Right lobe of liver (tissue), 6 donors: ENCODE data around the gene NRP2. TPM values are rescaled to one million over a fixed set of nuclear protein-coding genes. Genes with fewer than 3 reads are reported as not detected.

ENCODE experiments used
- ATAC-seq, 4 donors: fragments of 200-7000 bp; cut with Tn5 transposase; one replicate each; pipeline ENCODE4 v1.9.1; 2020; ENCODE audit warnings: mild to moderate bottlenecking in 4 of 4, moderate library complexity in 4 of 4
- DNase-seq, 3 donors: peaks; one replicate each; pipeline ENCODE4 v3.0.0-alpha.2; 2020
- H3K27ac ChIP-seq, 3 donors: fragments of 200-600 bp; one replicate each; pipeline ENCODE4 v1.8.0; 2022
- H3K27me3 ChIP-seq, 2 donors: fragments of 200-600 bp; one replicate each; pipeline ENCODE4 v1.8.0; 2022
- H3K36me3 ChIP-seq, 4 donors: fragments of 200-600 bp; sonication (generic) in 1 of 4; one replicate each; pipeline versions ENCODE4 v1.5.1 to v1.8.0; 2017 to 2022; ENCODE audit warnings: control low read depth in 1 of 4
- H3K4me1 ChIP-seq, 4 donors: fragments of 200-600 bp; sonication (generic) in 1 of 4; one replicate each; pipeline versions ENCODE4 v1.5.1 to v1.8.0; 2017 to 2022; ENCODE audit warnings: control low read depth in 1 of 4
- H3K4me3 ChIP-seq, 3 donors: fragments of 200-600 bp; one replicate each; pipeline ENCODE4 v1.8.0; 2022
- H3K9me3 ChIP-seq, 4 donors: fragments of 200-600 bp; sonication (generic) in 1 of 4; one replicate each; pipeline versions ENCODE4 v1.5.1 to v1.8.0; 2017 to 2022; ENCODE audit warnings: control low read depth in 1 of 4
- CTCF ChIP-seq, 4 donors: fragments of 200-600 bp in 3 of 4; fragments of 450-650 bp in 1 of 4; IDR thresholded peaks; one replicate each; pipeline versions ENCODE4 v1.5.1 to v1.8.0; 2016 to 2022; ENCODE audit warnings: antibody characterized with exemption in 4 of 4, mild to moderate bottlenecking in 2 of 4
- POLR2A ChIP-seq: fragments of 450-650 bp; IDR thresholded peaks from one replicate; pipeline ENCODE4 v1.6.1; 2017; ENCODE audit warnings: antibody characterized with exemption, mild to moderate bottlenecking
- WGBS: methylation state at CpG from one replicate; pipeline ENCODE4 v1.1.6; 2018; ENCODE audit warnings: low coverage, low lambda C conversion rate; ENCODE audit not compliant: insufficient coverage; ENCODE audit errors: missing lambda C conversion rate; 5-methylcytosine and 5-hydroxymethylcytosine counted together
- intact Hi-C, 2 donors: fragments of 100-400 bp; cut with DNase I; formaldehyde crosslinking; loops; one replicate each; pipeline versions ENCODE4 v1.11.2 to v1.14.1; 2022
- total RNA-seq, 6 experiments: library from RNA; depleted of rRNA in 2 of 6; stranded (reverse); fragments of >200 nt in 2 of 6; fragmentation: NEBNext Ultra II Directional in 3 of 6; extraction: Animal tissue kit (Norgen Biotek cat#: 25700) in 3 of 6; gene quantifications; one replicate each; pipeline versions ENCODE4 v1.1.0 to v1.2.4, GENCODE V29; 2016 to 2023
- donor health status: DM: no; HTN: yes; CAD: no.
- donor health status: DM: no; HTN: no; CAD: no.
- donor health status: DM: no; HTN: no; CAD: no.
- donor health status: DM: no; HTN: yes; CAD: no.
- donor health status: DM: no; HTN: yes; CAD: no.

Gene NRP2
- total RNA-seq, 6 experiments from 2014 or later, result 5.5 to 23.7 (median 8.6) TPM

DNA sequence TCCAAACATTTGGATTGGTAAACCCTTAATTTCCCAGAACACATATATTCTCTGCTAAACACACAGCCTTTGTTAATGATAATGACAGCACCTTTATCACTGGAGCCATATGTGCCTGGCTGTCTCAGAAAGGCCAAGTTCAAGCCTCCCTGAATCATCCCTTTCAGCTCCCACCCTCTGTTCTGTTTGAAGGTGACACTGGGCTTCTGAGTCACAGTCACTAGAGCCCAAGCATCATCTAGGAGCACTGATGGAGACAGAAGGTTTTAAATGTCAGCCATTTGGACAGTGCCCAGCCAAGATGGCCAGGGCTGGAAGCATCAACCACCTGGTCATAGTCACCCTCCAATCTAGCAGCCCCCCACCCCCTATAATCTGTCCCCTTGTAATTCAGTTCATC is 80.6 kb downstream of the NRP2 start:
- H3K4me1 ChIP-seq, result no peaks in the 10 kb centered on the region
- intact Hi-C loops, result loop anchor here in 1 of 2 donors (10.0 kb wide), 1 partner anchor 162 kb away; no protein-coding TSS in a partner anchor
- H3K27me3 ChIP-seq, result no peaks in the 10 kb centered on the region
- no peak overlapping the region for H3K4me3 ChIP-seq
- DNase-seq (no peak), ATAC-seq (no peak)
- TF ChIP-seq POLR2A (no peak), CTCF (IDR thresholded peaks at IDR 0.05) (no peak)
- no peaks in the 10 kb centered on the region for H3K36me3 ChIP-seq
- H3K9me3 ChIP-seq, result no peaks in the 10 kb centered on the region
- no peak overlapping the region for H3K27ac ChIP-seq

DNA sequence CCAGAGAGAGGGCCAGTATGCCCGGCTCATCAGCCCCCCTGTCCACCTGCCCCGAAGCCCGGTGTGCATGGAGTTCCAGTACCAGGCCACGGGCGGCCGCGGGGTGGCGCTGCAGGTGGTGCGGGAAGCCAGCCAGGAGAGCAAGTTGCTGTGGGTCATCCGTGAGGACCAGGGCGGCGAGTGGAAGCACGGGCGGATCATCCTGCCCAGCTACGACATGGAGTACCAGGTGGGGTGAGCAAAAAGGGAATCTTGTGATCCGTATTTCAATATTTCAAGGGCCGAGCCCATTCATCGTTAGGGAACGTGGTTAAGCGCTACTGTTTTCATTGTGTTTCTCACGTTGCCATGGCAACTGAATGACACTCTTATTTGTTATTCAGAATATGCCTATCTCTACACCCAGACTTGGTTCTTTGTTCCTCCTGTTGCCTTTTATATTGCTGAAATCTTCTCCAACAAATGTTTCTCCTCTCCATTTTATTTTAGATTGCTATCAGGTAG is 81.5 kb downstream of the NRP2 start:
- Histone ChIP-seq H3K27me3 (no peaks in the 10 kb centered on the region), H3K36me3 (no peaks in the 10 kb centered on the region), H3K4me1 (no peaks in the 10 kb centered on the region), H3K27ac (no peak overlapping the region), H3K9me3 (no peaks in the 10 kb centered on the region), H3K4me3 (no peak overlapping the region)
- intact Hi-C loops, result loop anchor here in 1 of 2 donors (10.0 kb wide), 1 partner anchor 161 kb away; no protein-coding TSS in a partner anchor
- 19% methylated on average over 5 of the region's 21 CpGs for WGBS
- DNase-seq (peak in 1 of 3 donors; percentile 68), ATAC-seq (peak; percentile 32 to 66 (median 54))
- no peak for TF ChIP-seq POLR2A
- TF ChIP-seq CTCF (IDR thresholded peaks at IDR 0.05), result peak in 3 of 4 donors; percentile 39 to 53 (median 47)

- intact Hi-C loops, result loop anchor here in 1 of 2 donors (10.0 kb wide), 1 partner anchor 160 kb away; no protein-coding TSS in a partner anchor
- H3K4me1 ChIP-seq, result no peaks in the 10 kb centered on the region
- TF ChIP-seq CTCF (IDR thresholded peaks at IDR 0.05) (no peak), POLR2A (no peak)
- ATAC-seq (peak; percentile 42 to 71 (median 60)), DNase-seq (no peak)
- H3K27me3 ChIP-seq, result no peaks in the 10 kb centered on the region
- 58% methylated on average over 4 of the region's 8 CpGs for WGBS
- H3K27ac ChIP-seq, result no peak overlapping the region
- no peaks in the 10 kb centered on the region for H3K9me3 ChIP-seq
- H3K36me3 ChIP-seq, result no peaks in the 10 kb centered on the region
- no peak overlapping the region for H3K4me3 ChIP-seq
Measured at GRCh38 chr2:205764270-205764746, 82.0 kb downstream of the NRP2 start.

DNA sequence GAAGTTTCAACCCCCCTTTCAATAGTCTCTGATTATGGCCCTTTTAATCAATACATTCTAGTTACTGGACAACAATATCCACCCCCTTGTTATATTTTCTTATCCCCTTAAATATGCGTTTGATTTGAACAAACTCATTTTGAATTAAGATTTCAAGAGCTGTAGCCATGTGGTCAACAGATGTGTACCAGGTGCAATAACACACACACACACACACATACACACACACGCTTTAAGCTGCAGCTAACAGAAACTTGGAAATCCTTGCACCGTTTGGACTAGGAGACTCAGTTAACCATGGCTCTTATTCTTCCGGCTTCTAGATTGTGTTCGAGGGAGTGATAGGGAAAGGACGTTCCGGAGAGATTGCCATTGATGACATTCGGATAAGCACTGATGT is 82.8 kb downstream of the NRP2 start:
- Histone ChIP-seq H3K27ac (no peak overlapping the region), H3K36me3 (no peaks in the 10 kb centered on the region), H3K9me3 (no peaks in the 10 kb centered on the region), H3K4me3 (no peak overlapping the region), H3K27me3 (no peaks in the 10 kb centered on the region), H3K4me1 (no peaks in the 10 kb centered on the region)
- no peak for TF ChIP-seq CTCF (IDR thresholded peaks at IDR 0.05)
- no peak for TF ChIP-seq POLR2A
- no peak for ATAC-seq
- WGBS, result 79% methylated on average over 8 of the region's 8 CpGs
- DNase-seq, result no peak
- intact Hi-C loops, result loop anchor here in 1 of 2 donors (10.0 kb wide), 1 partner anchor 160 kb away; no protein-coding TSS in a partner anchor
